Esophagus muscularis mucosa (tissue), 3 donors: Measurements from ENCODE around the gene ADK.

Source experiments
- CTCF ChIP-seq, 3 experiments: fragments of 200-600 bp in 2 of 3; fragments of 450-650 bp in 1 of 3; sonication (generic) in 2 of 3; IDR thresholded peaks; one replicate each; pipeline ENCODE4 v1.5.1; 2017 to 2019; ENCODE audit warnings: antibody characterized with exemption in 3 of 3, mild to moderate bottlenecking in 2 of 3, moderate library complexity in 1 of 3
- POLR2A ChIP-seq: fragments of 450-650 bp; IDR thresholded peaks from one replicate; pipeline ENCODE4 v1.6.1; 2017; ENCODE audit warnings: antibody characterized with exemption, moderate library complexity, mild to moderate bottlenecking, low read depth
- POLR2AphosphoS5 ChIP-seq, 2 donors: sonication (generic); formaldehyde crosslinking; IDR thresholded peaks; one replicate each; pipeline ENCODE4 v1.6.1; 2017; ENCODE audit warnings: antibody characterized with exemption in 2 of 2

GRCh38 chr10:74107391-74107790 lies 43.6 kb upstream of the ADK start:
- TF ChIP-seq CTCF (IDR thresholded peaks at IDR 0.05) (no peak), POLR2AphosphoS5 (IDR thresholded peaks at IDR 0.05) (no peak), POLR2A (no peak)
